T1000 (cell line): Measurements from ENCODE around the gene PRG2.
"Not testable (repeated sequence)": the region's sequence is repeated elsewhere in the genome, so short reads cannot be mapped to it uniquely, and the experiment has no call there.

Experiments
- DNase-seq: peaks from one replicate; lab custom pipeline; 2025; ENCODE audit warnings: mixed read lengths; lab: John Stamatoyannopoulos, UW

PRG2 gene

GRCh38 chr11:57419146-57419545, 28.7 kb upstream of the PRG2 start:
- no peak for DNase-seq

- no peak for DNase-seq
Observed at GRCh38 chr11:57418131-57418530, 27.7 kb upstream of the PRG2 start.

GRCh38 chr11:57417056-57417455, 26.6 kb upstream of the PRG2 start:
- no peak for DNase-seq

- no peak for DNase-seq
Observed at GRCh38 chr11:57416436-57416835, 26.0 kb upstream of the PRG2 start.

GRCh38 chr11:57414612-57415212, 24.3 kb upstream of the PRG2 start:
- no peak for DNase-seq

GRCh38 chr11:57413681-57414080, 23.2 kb upstream of the PRG2 start:
- no peak for DNase-seq

GRCh38 chr11:57410287-57410686, 19.8 kb upstream of the PRG2 start:
- no peak for DNase-seq

- DNase-seq, result no peak
Observed at GRCh38 chr11:57409321-57410100, 19.1 kb upstream of the PRG2 start.

- DNase-seq, result no peak
Observed at GRCh38 chr11:57408771-57409170, 18.3 kb upstream of the PRG2 start.

GRCh38 chr11:57407941-57408475, 17.6 kb upstream of the PRG2 start:
- DNase-seq, result no peak

- DNase-seq, result no peak
Observed at GRCh38 chr11:57407010-57407920, 16.8 kb upstream of the PRG2 start.

GRCh38 chr11:57406337-57406904, 16.0 kb upstream of the PRG2 start:
- no peak for DNase-seq

GRCh38 chr11:57405271-57405860, 14.9 kb upstream of the PRG2 start:
- DNase-seq, result no peak

GRCh38 chr11:57403802-57404147, 13.3 kb upstream of the PRG2 start:
- no peak for DNase-seq

- not testable (repeated sequence) for DNase-seq
Observed at GRCh38 chr11:57403003-57403801, 12.8 kb upstream of the PRG2 start.

GRCh38 chr11:57402188-57403002, 11.9 kb upstream of the PRG2 start:
- DNase-seq, result peak; percentile 15

GRCh38 chr11:57399972-57400578, 9.6 kb upstream of the PRG2 start:
- DNase-seq, result no peak

GRCh38 chr11:57399221-57399620, 8.8 kb upstream of the PRG2 start:
- no peak for DNase-seq

- no peak for DNase-seq
Observed at GRCh38 chr11:57397394-57397990, 7.0 kb upstream of the PRG2 start.
